H1 (cell line): ENCODE results near the gene RNF152. TPM values are rescaled to one million over a fixed set of nuclear protein-coding genes. Genes with fewer than 3 reads are reported as not detected.

ENCODE experiments used
- KDM5A ChIP-seq: fragments of 200-600 bp; IDR thresholded peaks from 2 replicates; pipeline ENCODE4 v1.7.1; 2012; ENCODE audit warnings: mild to moderate bottlenecking, low read length, inconsistent platforms, mixed read lengths
- SIN3A ChIP-seq, 2 experiments: IDR thresholded peaks in 1 of 2; conservative IDR thresholded peaks in 1 of 2; 2 replicates each; pipeline ENCODE4 v1.6.1; 2011 to 2012; ENCODE audit warnings: low read length in 2 of 2, improper control_type of control experiment in 1 of 2, low read depth in 1 of 2, mild to moderate bottlenecking in 1 of 2
- TEAD4 ChIP-seq: IDR thresholded peaks from 2 replicates; pipeline ENCODE4 v1.6.1; 2012; ENCODE audit warnings: low read depth, low read length, inconsistent platforms, mixed read lengths
- YY1 ChIP-seq: IDR thresholded peaks from 2 replicates; pipeline ENCODE4 v1.6.1; 2011; ENCODE audit warnings: low read depth, mild to moderate bottlenecking, low read length
- polyA plus RNA-seq, 7 experiments: library from polyadenylated mRNA; depleted of rRNA in 3 of 7; stranded (reverse) in 5 of 7; unstranded in 2 of 7; fragments of >200 nt in 5 of 7; fragments of 200-250 nt in 2 of 7; gene quantifications; 1 replicate in 5 of 7; 2 replicates in 1 of 7; 4 replicates in 1 of 7; pipeline versions ENCODE4 v1.2.1 to v1.2.3, GENCODE V29; 2011 to 2013; ENCODE audit warnings: missing spikeins in 2 of 7, mixed read lengths in 2 of 7
- total RNA-seq: library from RNA; stranded (reverse); fragmentation: NEBNext Ultra II Directional; extraction: Animal tissue kit (Norgen Biotek cat#: 25700); gene quantifications from 2 replicates; pipeline ENCODE4 v1.2.1, GENCODE V29; 2021

Gene RNF152
- total and polyA plus RNA-seq, 2 of the 8 experiments (the other 6 are each of a cell fraction or from before 2014, with no cell fraction given), result 1.1 to 2.7 TPM

GRCh38 chr18:61922435-61922834 lies 29.6 kb upstream of the RNF152 start (continued):
- TF ChIP-seq YY1 (no peak), SIN3A (conservative IDR thresholded peaks at IDR 0.05 in 1 of 2, IDR thresholded peaks at IDR 0.05 in 1 of 2; ENCODE audit: low read depth in 1 of 2, low read length in 2 of 2) (no peak), TEAD4 (no peak), KDM5A (no peak)
